ENCODE data around the gene DBP. TPM values are rescaled to one million over a fixed set of nuclear protein-coding genes. Genes with fewer than 3 reads are reported as not detected.

Gene DBP
- total and polyA plus RNA-seq, 2 of the 13 experiments (the other 11 are each of a cell fraction or from before 2014, with no cell fraction given) = 1.7 to 5.8 TPM

DNA sequence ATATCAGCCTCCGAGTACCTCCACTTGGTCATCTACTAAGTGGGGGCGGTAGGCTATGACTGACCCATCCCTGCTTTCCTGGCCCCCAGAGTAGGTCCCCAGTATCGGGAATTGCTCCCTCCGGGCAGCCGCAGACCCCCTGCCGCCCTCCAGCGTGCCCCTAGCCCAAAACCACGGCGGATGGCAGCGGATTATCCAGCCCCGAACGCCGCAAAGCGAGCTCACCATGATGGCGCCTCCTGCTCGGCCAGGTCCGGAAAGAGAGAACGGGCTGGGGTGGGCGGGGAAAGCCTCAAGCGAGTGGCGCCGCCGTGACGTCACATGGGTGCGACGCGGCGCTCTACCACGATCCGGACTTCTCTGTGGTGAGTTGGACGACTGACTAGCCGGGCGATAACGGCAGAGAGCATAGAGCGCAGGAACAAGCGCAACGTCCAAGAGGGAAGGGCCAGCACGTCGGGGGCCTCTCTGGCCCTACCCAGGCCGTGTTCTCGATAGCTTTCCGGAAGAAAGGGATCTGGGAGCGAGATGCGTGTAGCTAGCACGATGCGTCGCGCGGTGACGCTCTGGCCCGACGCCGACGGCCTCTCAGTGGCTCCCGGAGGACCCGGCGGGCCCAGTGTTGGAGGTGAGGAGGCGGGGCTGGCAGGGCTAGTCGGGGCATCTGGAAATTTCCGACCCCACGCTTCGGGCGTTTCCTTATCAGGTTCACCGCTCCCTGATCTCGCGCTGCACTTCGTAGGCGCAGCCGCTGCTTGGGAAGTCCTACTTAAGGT is 18.1 kb downstream of the DBP start, which contains the start of the genes RPL18 and SPHK2 (continued):
- TF ChIP-seq, protein P1, sequence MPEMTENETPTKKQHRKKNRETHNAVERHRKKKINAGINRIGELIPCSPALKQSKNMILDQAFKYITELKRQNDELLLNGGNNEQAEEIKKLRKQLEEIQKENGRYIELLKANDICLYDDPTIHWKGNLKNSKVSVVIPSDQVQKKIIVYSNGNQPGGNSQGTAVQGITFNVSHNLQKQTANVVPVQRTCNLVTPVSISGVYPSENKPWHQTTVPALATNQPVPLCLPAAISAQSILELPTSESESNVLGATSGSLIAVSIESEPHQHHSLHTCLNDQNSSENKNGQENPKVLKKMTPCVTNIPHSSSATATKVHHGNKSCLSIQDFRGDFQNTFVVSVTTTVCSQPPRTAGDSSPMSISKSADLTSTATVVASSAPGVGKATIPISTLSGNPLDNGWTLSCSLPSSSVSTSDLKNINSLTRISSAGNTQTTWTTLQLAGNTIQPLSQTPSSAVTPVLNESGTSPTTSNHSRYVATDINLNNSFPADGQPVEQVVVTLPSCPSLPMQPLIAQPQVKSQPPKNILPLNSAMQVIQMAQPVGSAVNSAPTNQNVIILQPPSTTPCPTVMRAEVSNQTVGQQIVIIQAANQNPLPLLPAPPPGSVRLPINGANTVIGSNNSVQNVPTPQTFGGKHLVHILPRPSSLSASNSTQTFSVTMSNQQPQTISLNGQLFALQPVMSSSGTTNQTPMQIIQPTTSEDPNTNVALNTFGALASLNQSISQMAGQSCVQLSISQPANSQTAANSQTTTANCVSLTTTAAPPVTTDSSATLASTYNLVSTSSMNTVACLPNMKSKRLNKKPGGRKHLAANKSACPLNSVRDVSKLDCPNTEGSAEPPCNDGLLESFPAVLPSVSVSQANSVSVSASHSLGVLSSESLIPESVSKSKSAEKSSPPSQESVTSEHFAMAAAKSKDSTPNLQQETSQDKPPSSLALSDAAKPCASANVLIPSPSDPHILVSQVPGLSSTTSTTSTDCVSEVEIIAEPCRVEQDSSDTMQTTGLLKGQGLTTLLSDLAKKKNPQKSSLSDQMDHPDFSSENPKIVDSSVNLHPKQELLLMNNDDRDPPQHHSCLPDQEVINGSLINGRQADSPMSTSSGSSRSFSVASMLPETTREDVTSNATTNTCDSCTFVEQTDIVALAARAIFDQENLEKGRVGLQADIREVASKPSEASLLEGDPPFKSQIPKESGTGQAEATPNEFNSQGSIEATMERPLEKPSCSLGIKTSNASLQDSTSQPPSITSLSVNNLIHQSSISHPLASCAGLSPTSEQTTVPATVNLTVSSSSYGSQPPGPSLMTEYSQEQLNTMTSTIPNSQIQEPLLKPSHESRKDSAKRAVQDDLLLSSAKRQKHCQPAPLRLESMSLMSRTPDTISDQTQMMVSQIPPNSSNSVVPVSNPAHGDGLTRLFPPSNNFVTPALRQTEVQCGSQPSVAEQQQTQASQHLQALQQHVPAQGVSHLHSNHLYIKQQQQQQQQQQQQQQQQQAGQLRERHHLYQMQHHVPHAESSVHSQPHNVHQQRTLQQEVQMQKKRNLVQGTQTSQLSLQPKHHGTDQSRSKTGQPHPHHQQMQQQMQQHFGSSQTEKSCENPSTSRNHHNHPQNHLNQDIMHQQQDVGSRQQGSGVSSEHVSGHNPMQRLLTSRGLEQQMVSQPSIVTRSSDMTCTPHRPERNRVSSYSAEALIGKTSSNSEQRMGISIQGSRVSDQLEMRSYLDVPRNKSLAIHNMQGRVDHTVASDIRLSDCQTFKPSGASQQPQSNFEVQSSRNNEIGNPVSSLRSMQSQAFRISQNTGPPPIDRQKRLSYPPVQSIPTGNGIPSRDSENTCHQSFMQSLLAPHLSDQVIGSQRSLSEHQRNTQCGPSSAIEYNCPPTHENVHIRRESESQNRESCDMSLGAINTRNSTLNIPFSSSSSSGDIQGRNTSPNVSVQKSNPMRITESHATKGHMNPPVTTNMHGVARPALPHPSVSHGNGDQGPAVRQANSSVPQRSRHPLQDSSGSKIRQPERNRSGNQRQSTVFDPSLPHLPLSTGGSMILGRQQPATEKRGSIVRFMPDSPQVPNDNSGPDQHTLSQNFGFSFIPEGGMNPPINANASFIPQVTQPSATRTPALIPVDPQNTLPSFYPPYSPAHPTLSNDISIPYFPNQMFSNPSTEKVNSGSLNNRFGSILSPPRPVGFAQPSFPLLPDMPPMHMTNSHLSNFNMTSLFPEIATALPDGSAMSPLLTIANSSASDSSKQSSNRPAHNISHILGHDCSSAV (CRISPR knock-in tag; IDR thresholded peaks at IDR 0.05; ENCODE audit: borderline replicate concordance) = peak; percentile 82; the same call in 1 of the 2 replicates
- TF ChIP-seq ZNF253 (CRISPR knock-in tag; IDR thresholded peaks at IDR 0.05; ENCODE audit: borderline replicate concordance) = no peak
- TF ChIP-seq, protein P2, sequence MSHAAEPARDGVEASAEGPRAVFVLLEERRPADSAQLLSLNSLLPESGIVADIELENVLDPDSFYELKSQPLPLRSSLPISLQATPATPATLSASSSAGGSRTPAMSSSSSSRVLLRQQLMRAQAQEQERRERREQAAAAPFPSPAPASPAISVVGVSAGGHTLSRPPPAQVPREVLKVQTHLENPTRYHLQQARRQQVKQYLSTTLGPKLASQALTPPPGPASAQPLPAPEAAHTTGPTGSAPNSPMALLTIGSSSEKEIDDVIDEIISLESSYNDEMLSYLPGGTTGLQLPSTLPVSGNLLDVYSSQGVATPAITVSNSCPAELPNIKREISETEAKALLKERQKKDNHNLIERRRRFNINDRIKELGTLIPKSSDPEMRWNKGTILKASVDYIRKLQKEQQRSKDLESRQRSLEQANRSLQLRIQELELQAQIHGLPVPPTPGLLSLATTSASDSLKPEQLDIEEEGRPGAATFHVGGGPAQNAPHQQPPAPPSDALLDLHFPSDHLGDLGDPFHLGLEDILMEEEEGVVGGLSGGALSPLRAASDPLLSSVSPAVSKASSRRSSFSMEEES (CRISPR knock-in tag; IDR thresholded peaks at IDR 0.05) = peak; percentile 55
- TF ChIP-seq MZF1 (CRISPR knock-in tag; IDR thresholded peaks at IDR 0.05; ENCODE audit: borderline replicate concordance) = no peak
- TF ChIP-seq RARA (CRISPR knock-in tag; IDR thresholded peaks at IDR 0.05) = peak; percentile 58
- TF ChIP-seq YEATS2 (CRISPR knock-in tag; IDR thresholded peaks at IDR 0.05; ENCODE audit: borderline replicate concordance) = peak; percentile 100
- TF ChIP-seq ZNF558 (CRISPR knock-in tag; IDR thresholded peaks at IDR 0.05; ENCODE audit: borderline replicate concordance) = peak; percentile 68; the same call in 1 of the 2 replicates
- TF ChIP-seq RELA (CRISPR knock-in tag; IDR thresholded peaks at IDR 0.05) = peak; percentile 84; the same call in 1 of the 2 replicates
- TF ChIP-seq ZNF598 (CRISPR knock-in tag; IDR thresholded peaks at IDR 0.05; ENCODE audit: borderline replicate concordance) = peak; percentile 94
- peak; percentile 90 for TF ChIP-seq ZNF335 (CRISPR knock-in tag; IDR thresholded peaks at IDR 0.05)
- TF ChIP-seq ZNF775 (CRISPR knock-in tag; IDR thresholded peaks at IDR 0.05; ENCODE audit: borderline replicate concordance) = no peak
- no peak; the same call in 1 of the 2 replicates for TF ChIP-seq ZFP37 (CRISPR knock-in tag; IDR thresholded peaks at IDR 0.05; ENCODE audit: borderline replicate concordance)
- TF ChIP-seq, protein P3, sequence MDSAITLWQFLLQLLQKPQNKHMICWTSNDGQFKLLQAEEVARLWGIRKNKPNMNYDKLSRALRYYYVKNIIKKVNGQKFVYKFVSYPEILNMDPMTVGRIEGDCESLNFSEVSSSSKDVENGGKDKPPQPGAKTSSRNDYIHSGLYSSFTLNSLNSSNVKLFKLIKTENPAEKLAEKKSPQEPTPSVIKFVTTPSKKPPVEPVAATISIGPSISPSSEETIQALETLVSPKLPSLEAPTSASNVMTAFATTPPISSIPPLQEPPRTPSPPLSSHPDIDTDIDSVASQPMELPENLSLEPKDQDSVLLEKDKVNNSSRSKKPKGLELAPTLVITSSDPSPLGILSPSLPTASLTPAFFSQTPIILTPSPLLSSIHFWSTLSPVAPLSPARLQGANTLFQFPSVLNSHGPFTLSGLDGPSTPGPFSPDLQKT (CRISPR knock-in tag; IDR thresholded peaks at IDR 0.05; ENCODE audit: borderline replicate concordance) = no peak; the same call in 1 of the 2 replicates
- TF ChIP-seq, protein P4, sequence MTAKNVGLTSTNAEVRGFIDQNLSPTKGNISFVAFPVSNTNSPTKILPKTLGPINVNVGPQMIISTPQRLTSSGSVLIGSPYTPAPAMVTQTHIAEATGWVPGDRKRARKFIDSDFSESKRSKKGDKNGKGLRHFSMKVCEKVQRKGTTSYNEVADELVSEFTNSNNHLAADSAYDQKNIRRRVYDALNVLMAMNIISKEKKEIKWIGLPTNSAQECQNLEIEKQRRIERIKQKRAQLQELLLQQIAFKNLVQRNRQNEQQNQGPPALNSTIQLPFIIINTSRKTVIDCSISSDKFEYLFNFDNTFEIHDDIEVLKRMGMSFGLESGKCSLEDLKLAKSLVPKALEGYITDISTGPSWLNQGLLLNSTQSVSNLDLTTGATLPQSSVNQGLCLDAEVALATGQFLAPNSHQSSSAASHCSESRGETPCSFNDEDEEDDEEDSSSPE (CRISPR knock-in tag; IDR thresholded peaks at IDR 0.05) = peak; percentile 81

Data from HepG2 (cell line).